Dendritic cell treated with granulocyte-macrophage colony-stimulating factor and Interleukin-4, amounts not matched to agents 40 ng/mL and 50 ng/mL, for 4 days (primary cell): ENCODE data around the gene DHX30.

Source experiments
- H3K27ac Mint-ChIP-seq: one replicate; pipeline ENCODE4 v1.8.0; 2022; ENCODE audit warnings: mild to moderate bottlenecking, mixed read lengths
- H3K27me3 Mint-ChIP-seq: one replicate; pipeline ENCODE4 v1.8.0; 2022; ENCODE audit warnings: mild to moderate bottlenecking, mixed read lengths
- H3K36me3 Mint-ChIP-seq: one replicate; pipeline ENCODE4 v1.8.0; 2022; ENCODE audit warnings: low read depth, mixed read lengths
- H3K4me1 Mint-ChIP-seq: one replicate; pipeline ENCODE4 v1.8.0; 2022; ENCODE audit warnings: low read depth, mixed read lengths
- H3K4me3 Mint-ChIP-seq: one replicate; pipeline ENCODE4 v1.8.0; 2022; ENCODE audit warnings: mild to moderate bottlenecking, moderate library complexity, mixed read lengths
- H3K9me3 Mint-ChIP-seq: one replicate; pipeline ENCODE4 v1.8.0; 2022; ENCODE audit warnings: mixed read lengths
- intact Hi-C: fragments of 100-400 bp; cut with micrococcal nuclease; formaldehyde crosslinking; loops from one replicate; pipeline ENCODE4 v1.15.0; 2022

DHX30 gene

DNA sequence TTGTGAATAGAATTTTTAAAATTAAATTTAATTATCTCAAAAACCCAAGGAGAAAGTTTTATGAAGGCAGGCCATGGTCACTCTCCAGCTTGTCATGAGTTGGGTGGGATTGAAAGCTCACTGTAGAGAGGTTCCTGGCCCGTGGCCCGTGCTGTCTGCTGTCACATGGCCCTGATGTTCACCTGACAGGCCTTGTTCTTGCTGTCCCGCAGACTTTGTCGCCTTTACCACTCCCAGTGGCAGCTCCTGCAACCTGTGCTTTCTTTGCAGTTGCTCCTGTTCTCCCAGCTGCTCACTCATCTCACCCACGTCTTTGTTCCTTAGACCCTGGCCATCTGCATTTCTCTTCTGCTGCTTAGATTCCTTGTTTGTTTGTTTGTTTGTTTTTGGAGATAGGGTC, 35.6 kb downstream of the DHX30 start:
- H3K4me3 Mint-ChIP-seq: no peak overlapping the region
- intact Hi-C loops: loop anchor here (10.0 kb wide), 1 partner anchor 316 kb away; no protein-coding TSS in a partner anchor
- no peak overlapping the region for H3K27ac Mint-ChIP-seq
- H3K36me3 Mint-ChIP-seq: peaks cover 96% of the 10 kb centered on the region
- H3K27me3 Mint-ChIP-seq: no peaks in the 10 kb centered on the region
- H3K4me1 Mint-ChIP-seq: no peaks in the 10 kb centered on the region
- H3K9me3 Mint-ChIP-seq: no peaks in the 10 kb centered on the region

DNA sequence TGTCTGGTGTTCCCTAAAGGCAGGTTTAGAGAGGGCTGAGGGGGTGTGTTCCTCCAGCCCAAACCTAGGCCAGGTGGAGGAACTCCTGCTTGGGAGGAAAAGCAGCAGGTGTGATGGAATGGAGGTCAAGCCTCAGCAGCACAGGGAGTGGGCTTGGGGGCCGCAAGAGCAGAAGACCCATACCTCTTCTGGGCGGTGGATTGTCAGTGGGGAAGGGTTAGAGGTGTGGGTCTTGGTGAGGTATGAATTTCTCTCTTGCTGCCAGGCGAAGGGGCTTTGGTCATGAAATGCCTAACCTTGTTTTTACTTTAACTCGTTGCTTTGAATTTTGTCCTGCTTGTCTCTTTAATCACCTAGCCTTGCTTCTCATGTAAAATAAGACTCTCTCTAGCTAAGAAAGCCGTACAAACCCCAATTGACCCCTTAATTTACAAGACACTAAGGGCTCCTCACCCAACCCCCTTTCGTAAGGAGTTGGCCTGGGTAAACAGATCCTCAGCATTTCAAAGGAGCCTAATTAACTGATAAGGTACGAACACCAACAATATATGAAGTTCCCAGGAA, 38.9 kb downstream of the DHX30 start:
- intact Hi-C loops: no loop called here
- Mint-ChIP-seq H3K36me3 (peaks cover 96% of the 10 kb centered on the region), H3K27me3 (no peaks in the 10 kb centered on the region)

DNA sequence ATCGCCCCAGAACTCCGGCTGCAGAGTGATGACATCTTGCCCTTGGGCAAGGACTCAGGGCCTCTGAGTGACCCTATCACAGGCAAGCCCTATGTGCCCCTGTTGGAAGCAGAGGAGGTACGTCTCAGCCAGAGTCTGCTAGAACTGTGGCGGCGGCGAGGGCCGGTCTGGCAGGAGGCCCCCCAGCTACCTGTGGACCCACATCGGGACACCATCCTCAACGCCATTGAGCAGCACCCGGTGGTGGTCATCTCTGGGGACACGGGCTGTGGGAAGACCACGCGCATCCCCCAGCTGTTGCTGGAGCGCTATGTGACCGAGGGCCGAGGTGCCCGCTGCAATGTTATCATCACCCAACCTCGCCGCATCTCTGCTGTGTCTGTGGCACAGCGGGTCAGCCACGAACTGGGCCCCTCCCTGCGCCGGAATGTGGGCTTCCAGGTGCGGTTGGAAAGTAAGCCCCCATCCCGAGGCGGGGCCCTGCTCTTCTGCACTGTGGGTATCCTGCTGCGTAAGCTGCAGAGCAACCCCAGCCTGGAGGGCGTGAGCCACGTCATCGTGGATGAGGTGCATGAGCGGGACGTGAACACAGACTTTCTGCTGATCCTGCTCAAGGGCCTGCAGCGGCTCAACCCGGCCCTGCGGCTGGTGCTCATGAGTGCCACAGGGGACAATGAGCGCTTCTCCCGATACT, 43.4 kb downstream of the DHX30 start:
- peaks cover 100% of the 10 kb centered on the region for H3K36me3 Mint-ChIP-seq
- H3K4me3 Mint-ChIP-seq: no peak overlapping the region
- intact Hi-C loops: no loop called here
- H3K4me1 Mint-ChIP-seq: no peaks in the 10 kb centered on the region
- no peaks in the 10 kb centered on the region for H3K9me3 Mint-ChIP-seq
- H3K27me3 Mint-ChIP-seq: no peaks in the 10 kb centered on the region
- H3K27ac Mint-ChIP-seq: no peak overlapping the region

More for the DNA sequence above, 38.9 kb downstream of the DHX30 start:
- Mint-ChIP-seq H3K4me1 (no peaks in the 10 kb centered on the region), H3K4me3 (no peak overlapping the region), H3K9me3 (no peaks in the 10 kb centered on the region), H3K27ac (no peak overlapping the region)

DNA sequence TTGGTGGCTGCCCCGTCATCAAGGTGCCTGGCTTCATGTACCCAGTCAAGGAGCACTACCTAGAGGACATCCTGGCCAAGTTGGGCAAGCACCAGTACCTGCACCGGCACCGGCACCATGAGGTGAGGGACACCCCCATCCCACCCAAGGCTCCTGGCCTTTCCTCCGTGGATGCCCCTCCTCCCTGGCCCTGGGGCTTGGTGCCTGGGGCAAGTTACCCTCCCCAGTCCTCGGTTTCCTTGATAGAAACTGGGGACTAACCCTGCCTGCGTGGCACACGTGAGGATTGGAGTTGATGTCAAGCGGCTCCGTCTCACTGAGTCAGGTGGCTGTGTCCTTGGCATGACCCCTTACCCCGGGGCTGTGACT, 43.9 kb downstream of the DHX30 start:
- H3K9me3 Mint-ChIP-seq: no peaks in the 10 kb centered on the region
- H3K4me1 Mint-ChIP-seq: no peaks in the 10 kb centered on the region
- peaks cover 100% of the 10 kb centered on the region for H3K36me3 Mint-ChIP-seq
- H3K27ac Mint-ChIP-seq: no peak overlapping the region
- no peak overlapping the region for H3K4me3 Mint-ChIP-seq
- intact Hi-C loops: no loop called here
- no peaks in the 10 kb centered on the region for H3K27me3 Mint-ChIP-seq

DNA sequence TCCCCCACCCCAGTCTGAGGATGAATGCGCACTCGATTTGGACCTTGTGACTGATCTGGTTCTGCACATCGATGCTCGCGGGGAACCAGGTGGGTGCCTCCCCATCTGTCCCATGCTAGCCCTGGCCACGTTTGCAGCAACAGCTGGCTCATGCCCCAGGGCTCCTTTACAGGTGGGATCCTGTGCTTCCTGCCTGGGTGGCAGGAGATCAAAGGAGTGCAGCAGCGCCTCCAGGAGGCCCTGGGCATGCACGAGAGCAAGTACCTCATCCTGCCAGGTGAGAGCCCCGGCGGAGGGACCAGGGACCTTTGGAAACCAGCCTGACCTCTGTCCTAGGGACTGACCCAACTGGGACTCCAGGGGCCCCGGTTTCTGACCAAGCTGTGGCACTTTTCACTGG, 44.3 kb downstream of the DHX30 start:
- H3K9me3 Mint-ChIP-seq: no peaks in the 10 kb centered on the region
- H3K27me3 Mint-ChIP-seq: no peaks in the 10 kb centered on the region
- no peak overlapping the region for H3K4me3 Mint-ChIP-seq
- intact Hi-C loops: no loop called here
- peaks cover 100% of the 10 kb centered on the region for H3K36me3 Mint-ChIP-seq
- no peaks in the 10 kb centered on the region for H3K4me1 Mint-ChIP-seq
- no peak overlapping the region for H3K27ac Mint-ChIP-seq

DNA sequence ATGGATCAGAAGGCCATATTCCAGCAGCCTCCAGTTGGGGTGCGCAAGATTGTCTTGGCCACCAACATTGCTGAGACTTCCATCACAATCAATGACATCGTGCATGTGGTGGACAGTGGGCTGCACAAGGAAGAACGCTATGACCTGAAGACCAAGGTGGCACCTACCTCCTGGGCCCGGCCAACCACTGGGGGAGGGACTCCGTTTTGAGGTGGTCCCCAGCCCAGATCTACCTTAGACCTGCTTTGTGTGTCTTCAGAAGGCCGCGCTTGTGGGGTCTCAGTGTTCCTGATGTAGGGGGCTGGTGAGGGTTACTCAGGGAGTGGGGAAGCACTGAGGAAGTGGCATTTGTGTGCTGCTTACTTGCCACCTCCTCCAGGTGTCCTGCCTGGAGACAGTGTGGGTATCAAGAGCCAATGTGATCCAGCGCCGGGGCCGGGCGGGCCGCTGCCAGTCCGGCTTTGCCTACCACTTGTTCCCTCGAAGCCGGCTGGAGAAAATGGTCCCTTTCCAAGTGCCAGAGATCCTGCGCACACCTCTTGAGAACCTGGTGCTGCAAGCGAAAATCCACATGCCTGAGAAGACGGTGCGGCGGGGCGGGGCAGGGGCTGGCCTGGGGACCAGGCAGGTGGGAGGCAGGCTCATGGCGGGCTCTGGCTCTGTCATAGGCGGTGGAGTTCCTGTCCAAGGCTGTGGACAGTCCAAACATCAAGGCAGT, 45.0 kb downstream of the DHX30 start:
- H3K4me1 Mint-ChIP-seq: no peaks in the 10 kb centered on the region
- H3K4me3 Mint-ChIP-seq: no peak overlapping the region
- peaks cover 100% of the 10 kb centered on the region for H3K36me3 Mint-ChIP-seq
- no peak overlapping the region for H3K27ac Mint-ChIP-seq
- intact Hi-C loops: no loop called here
- H3K27me3 Mint-ChIP-seq: no peaks in the 10 kb centered on the region
- H3K9me3 Mint-ChIP-seq: no peaks in the 10 kb centered on the region

DNA sequence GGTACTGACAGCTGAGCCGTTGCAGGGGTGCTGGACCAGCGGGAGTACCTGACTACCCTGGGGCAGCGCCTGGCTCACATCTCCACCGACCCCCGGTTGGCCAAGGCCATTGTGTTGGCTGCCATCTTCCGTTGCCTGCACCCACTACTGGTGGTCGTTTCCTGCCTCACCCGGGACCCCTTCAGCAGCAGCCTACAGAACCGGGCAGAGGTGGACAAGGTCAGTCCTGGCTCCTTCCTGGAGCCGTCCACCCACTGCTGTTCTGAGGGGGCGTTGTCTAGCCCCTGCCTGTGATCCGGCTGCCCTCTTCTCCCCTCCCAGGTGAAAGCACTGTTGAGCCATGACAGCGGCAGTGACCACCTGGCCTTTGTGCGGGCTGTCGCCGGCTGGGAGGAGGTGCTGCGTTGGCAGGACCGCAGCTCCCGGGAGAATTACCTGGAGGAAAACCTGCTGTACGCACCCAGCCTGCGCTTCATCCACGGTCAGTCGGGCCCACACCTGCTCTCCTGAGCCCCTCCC, 45.7 kb downstream of the DHX30 start:
- no peaks in the 10 kb centered on the region for H3K9me3 Mint-ChIP-seq
- H3K36me3 Mint-ChIP-seq: peaks cover 100% of the 10 kb centered on the region
- no peak overlapping the region for H3K4me3 Mint-ChIP-seq
- H3K27ac Mint-ChIP-seq: no peak overlapping the region
- no peaks in the 10 kb centered on the region for H3K4me1 Mint-ChIP-seq
- no peaks in the 10 kb centered on the region for H3K27me3 Mint-ChIP-seq
- intact Hi-C loops: no loop called here

DNA sequence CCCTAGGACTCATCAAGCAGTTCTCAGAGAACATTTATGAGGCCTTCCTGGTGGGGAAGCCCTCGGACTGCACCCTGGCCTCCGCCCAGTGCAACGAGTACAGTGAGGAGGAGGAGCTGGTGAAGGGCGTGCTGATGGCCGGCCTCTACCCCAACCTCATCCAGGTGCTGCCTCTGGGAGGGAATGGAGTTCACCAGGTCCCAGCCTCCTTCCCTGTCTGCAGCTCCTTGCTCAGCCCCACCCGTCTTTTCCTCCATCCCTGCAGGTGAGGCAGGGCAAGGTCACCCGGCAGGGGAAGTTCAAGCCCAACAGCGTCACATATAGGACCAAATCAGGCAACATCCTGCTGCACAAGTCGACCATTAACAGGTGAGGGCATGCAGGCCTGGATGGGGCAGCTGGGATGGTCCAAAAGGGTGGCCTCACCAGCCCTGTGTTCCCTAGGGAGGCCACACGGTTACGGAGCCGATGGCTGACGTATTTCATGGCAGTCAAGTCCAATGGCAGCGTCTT, 46.3 kb downstream of the DHX30 start:
- Mint-ChIP-seq H3K9me3 (no peaks in the 10 kb centered on the region), H3K27ac (no peak overlapping the region), H3K36me3 (peaks cover 100% of the 10 kb centered on the region), H3K4me1 (no peaks in the 10 kb centered on the region), H3K27me3 (no peaks in the 10 kb centered on the region), H3K4me3 (no peak overlapping the region)
- intact Hi-C loops: no loop called here

DNA sequence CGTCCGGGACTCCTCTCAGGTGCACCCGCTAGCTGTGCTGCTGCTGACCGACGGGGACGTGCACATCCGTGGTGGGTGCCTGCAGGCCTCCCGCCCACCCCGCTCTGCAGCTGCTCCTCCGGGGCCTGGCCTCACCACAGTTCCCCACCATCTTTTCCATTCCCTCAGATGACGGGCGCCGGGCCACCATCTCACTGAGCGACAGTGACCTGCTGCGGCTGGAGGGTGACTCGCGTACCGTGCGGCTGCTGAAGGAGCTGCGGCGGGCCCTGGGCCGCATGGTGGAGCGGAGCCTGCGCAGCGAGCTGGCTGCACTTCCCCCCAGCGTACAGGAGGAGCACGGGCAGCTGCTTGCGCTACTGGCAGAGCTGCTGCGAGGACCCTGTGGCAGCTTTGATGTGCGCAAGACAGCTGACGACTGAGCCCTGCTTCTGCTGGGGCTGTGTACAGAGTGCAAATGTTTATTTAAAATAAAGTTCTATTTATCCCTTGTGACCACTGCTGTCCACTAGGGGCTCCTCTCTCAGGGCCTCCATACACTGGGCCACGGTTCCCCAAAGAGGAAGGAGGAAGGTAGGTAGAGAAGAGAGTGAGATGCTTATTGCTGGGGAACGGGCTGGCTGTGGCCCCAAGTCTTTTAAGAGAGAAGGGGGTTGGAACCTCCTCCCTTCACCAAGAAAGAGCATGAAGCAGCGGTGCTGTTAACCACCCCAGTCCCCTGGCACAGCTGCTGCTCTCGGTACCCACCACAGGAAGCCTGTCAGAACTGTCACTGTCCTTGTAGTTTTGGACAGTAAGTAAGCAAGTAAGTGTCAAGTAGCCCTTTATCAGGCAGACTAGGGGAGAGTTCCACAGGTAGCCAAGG, 47.0 kb downstream of the DHX30 start:
- no peak overlapping the region for H3K27ac Mint-ChIP-seq
- no peaks in the 10 kb centered on the region for H3K4me1 Mint-ChIP-seq
- peaks cover 100% of the 10 kb centered on the region for H3K36me3 Mint-ChIP-seq
- intact Hi-C loops: no loop called here
- no peak overlapping the region for H3K4me3 Mint-ChIP-seq
- H3K27me3 Mint-ChIP-seq: no peaks in the 10 kb centered on the region
- no peaks in the 10 kb centered on the region for H3K9me3 Mint-ChIP-seq

DNA sequence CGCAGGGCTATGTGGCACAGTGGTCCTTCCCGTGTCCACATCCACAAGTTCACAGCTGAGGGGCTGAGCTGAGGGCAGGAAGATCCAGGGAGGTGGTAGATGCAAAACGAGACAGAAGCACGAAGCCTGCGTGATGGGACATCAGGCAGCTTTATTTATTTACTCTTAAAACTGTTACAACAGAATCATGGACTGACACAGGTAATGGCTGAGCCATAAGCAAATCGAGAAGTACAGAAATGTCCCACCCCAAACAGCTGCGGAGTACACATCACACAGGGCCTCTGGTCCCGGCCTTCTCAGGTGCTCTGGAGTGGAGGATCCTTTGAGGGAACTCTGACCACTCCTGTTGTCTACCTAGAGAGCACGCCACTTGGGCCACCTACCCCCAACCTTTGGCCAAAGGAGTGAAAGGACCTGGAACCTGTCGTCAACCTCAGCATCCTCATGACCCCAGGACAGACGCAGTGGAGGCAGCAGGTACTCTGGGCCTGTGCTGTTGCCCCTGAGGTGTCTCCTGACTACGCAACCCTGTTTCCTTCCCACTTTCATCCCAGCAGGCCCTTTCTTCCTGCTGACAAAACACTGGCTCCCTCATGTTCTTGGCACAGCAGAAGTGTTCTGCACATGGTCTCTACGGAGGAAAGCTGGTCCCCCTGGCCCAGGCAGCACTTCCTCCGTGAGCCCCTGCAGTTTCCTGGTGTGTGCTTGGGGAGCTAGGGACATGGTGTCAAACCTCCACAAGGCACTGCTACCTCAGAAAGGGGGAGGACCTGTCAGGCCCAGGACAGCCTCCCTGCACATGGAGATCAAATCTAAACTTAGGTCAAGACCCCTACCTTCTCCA, 47.8 kb downstream of the DHX30 start:
- H3K27me3 Mint-ChIP-seq: no peaks in the 10 kb centered on the region
- H3K27ac Mint-ChIP-seq: no peak overlapping the region
- no peaks in the 10 kb centered on the region for H3K4me1 Mint-ChIP-seq
- H3K9me3 Mint-ChIP-seq: no peaks in the 10 kb centered on the region
- intact Hi-C loops: no loop called here
- no peak overlapping the region for H3K4me3 Mint-ChIP-seq
- H3K36me3 Mint-ChIP-seq: peaks cover 100% of the 10 kb centered on the region

DNA sequence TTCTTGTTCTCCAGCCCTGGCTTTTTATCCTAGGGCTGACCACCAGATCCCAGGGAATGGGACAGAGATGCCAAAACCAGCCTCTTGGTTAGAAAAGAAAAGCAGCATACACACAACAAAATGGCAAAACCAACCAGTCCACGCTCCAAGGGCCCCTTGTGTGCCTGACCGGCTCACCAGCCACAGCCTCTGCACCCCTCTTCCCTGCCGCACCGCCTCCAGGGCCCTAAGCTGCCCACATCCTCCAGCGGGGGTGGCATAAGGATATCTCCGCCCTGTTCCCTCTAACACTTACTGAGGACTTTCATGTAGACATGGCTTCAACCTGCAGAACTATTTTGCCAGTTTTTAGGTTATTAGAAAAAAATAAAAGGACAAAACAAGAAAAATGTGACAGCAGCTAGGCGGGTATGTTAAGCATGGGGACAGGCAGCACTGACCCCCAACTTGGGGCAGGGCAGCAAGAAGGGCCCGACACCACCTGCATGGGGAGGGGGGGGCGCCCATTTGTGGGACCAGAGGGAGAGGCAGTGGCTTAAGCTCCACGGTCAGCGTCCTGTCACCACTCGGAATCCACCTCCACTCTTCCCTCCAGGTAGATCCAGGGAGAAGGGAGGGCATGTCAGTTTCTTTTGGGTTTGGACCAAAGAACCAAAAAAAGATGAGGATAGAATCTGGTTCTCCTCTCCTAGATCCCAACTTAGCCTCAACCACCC, 49.1 kb downstream of the DHX30 start:
- Mint-ChIP-seq H3K4me1 (no peaks in the 10 kb centered on the region), H3K27me3 (no peaks in the 10 kb centered on the region), H3K36me3 (peaks cover 100% of the 10 kb centered on the region), H3K9me3 (no peaks in the 10 kb centered on the region), H3K4me3 (no peak overlapping the region), H3K27ac (peak overlapping the region; percentile 15)
- intact Hi-C loops: no loop called here

DNA sequence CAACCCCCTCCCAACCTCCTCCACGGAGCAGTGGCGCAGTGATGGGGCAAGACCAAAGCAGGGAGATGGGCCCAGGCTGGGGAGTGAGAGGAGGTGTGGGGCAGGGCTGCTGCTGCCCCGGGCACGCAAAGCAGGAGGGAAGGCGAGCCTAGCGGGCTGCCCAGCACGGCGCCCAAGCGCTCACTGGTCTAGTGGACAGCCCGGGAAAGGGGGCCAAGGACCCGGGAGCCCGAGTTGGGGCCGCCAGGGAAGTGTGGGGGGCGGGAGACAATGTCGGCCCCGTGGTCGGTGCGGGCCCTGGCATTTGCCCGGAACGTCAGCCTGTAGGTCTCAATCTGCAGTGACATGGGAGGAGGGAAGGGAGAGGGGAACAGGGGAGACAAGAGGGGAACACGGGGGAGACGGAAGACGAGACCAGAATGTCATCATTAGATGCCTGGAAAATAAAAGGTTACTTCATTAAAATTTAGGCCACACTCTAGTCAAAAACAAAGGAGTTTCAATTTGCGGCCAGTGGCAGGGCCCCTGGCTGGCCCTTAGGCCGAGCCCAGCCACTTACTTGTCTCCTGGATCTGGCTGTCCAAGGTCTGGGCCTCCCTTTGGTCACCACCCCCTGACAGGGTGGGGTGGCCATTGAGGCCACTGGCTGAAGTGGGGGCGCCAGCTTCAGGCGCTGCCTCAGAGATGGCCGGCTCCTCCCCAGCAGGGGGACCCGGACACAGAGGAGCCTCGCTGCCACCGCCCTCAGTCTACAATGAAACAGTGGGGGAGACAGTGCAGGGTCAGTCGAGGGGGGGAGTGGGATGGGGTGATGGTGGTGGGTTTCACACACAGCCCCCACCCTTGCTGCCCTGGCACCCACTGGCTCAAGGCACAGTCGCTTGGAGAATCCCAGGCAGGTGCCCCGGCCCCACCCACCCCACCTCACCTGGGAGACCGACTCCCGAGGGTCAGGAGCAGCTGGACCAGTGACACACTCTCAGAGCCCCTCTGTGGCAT, 50.0 kb downstream of the DHX30 start:
- intact Hi-C loops: no loop called here
- no peak overlapping the region for H3K4me3 Mint-ChIP-seq
- H3K4me1 Mint-ChIP-seq: no peaks in the 10 kb centered on the region
- H3K36me3 Mint-ChIP-seq: peaks cover 100% of the 10 kb centered on the region
- H3K9me3 Mint-ChIP-seq: no peaks in the 10 kb centered on the region
- H3K27ac Mint-ChIP-seq: no peak overlapping the region
- no peaks in the 10 kb centered on the region for H3K27me3 Mint-ChIP-seq
